SU-DHL-6 (cell line): ENCODE data around the gene TTC38.

ENCODE experiments used
- H2AFZ ChIP-seq: fragments of 200-600 bp; sonication (generic); 2 replicates; pipeline ENCODE4 v1.6.1; 2014; ENCODE audit warnings: low read depth, mild to moderate bottlenecking, moderate library complexity, mixed read lengths, antibody characterized with exemption, low read length; ENCODE audit not compliant: severe bottlenecking
- H3F3A ChIP-seq: fragments of 200-600 bp; shearing (Covaris generic); 2 replicates; pipeline ENCODE4 v1.6.0; 2016; ENCODE audit warnings: antibody characterized with exemption, mild to moderate bottlenecking; ENCODE audit not compliant: insufficient read depth
- H3K27ac ChIP-seq: fragments of 200-600 bp; sonication (generic); 2 replicates; pipeline ENCODE4 v1.5.1; 2016; ENCODE audit warnings: low read depth, mild to moderate bottlenecking, low read length, moderate library complexity, mixed read lengths
- H3K27me3 ChIP-seq: fragments of 200-600 bp; sonication (generic), shearing (Covaris generic); 2 replicates; pipeline ENCODE4 v1.6.0; 2014; ENCODE audit warnings: mild to moderate bottlenecking, low read length
- H3K36me3 ChIP-seq: fragments of 200-600 bp; sonication (generic); 2 replicates; pipeline ENCODE4 v1.6.1; 2014; ENCODE audit warnings: mild to moderate bottlenecking, low read length, mixed read lengths
- H3K4me2 ChIP-seq: fragments of 300-600, 200-600 bp; shearing (Covaris generic), sonication (generic); 2 replicates; pipeline ENCODE4 v1.6.0; 2014; ENCODE audit warnings: low read length, low read depth, mild to moderate bottlenecking; ENCODE audit not compliant: poor library complexity, severe bottlenecking
- H3K4me3 ChIP-seq: fragments of 200-600 bp; sonication (generic); 2 replicates; pipeline ENCODE4 v1.5.1; 2014; ENCODE audit warnings: antibody characterized with exemption, low read length, mild to moderate bottlenecking, mixed read lengths; ENCODE audit not compliant: insufficient read depth, poor library complexity, severe bottlenecking
- H3K79me2 ChIP-seq: fragments of 200-600 bp; sonication (generic); 2 replicates; pipeline ENCODE4 v1.6.1; 2014; ENCODE audit warnings: mild to moderate bottlenecking, low read length, moderate library complexity; ENCODE audit not compliant: insufficient read depth
- H3K9ac ChIP-seq: fragments of 200-600 bp; sonication (generic); 2 replicates; pipeline ENCODE4 v1.7.0; 2014; ENCODE audit warnings: mild to moderate bottlenecking, low read length
- H3K9me2 ChIP-seq: fragments of 200-600 bp; sonication (generic); replicated peaks from 2 replicates; pipeline ENCODE4 v1.6.1; 2014; ENCODE audit warnings: low read length; ENCODE audit not compliant: insufficient read depth
- H3K9me3 ChIP-seq: fragments of 200-600 bp; sonication (generic); 2 replicates; pipeline ENCODE4 v1.6.1; 2014; ENCODE audit warnings: low read length, mixed read lengths; ENCODE audit not compliant: insufficient read depth
- H4K20me1 ChIP-seq: fragments of 200-600 bp; sonication (generic); 2 replicates; pipeline ENCODE4 v1.6.1; 2014; ENCODE audit warnings: low read depth, mild to moderate bottlenecking, antibody characterized with exemption, low read length, moderate library complexity, mixed read lengths
- CTCF ChIP-seq: fragments of 200-600 bp; sonication (generic); IDR thresholded peaks from one replicate; pipeline ENCODE4 v1.5.1; 2017; ENCODE audit warnings: antibody characterized with exemption, mild to moderate bottlenecking, low read length, moderate library complexity; ENCODE audit not compliant: insufficient read depth, poor library complexity, severe bottlenecking
- EZH2phosphoT487 ChIP-seq: fragments of 200-600 bp; sonication (generic), shearing (Covaris generic); conservative IDR thresholded peaks from 2 replicates; pipeline ENCODE4 v1.6.1; 2018; ENCODE audit warnings: mild to moderate bottlenecking, antibody characterized with exemption, low read length, moderate library complexity, mixed read lengths

TTC38 gene

GRCh38 chr22:46233231-46233630, 34.6 kb upstream of the TTC38 start:
- Histone ChIP-seq H3K79me2 (no peaks in the 10 kb centered on the region), H3K27ac (no peak overlapping the region), H3K9me2 (no peaks in the 10 kb centered on the region), H4K20me1 (no peaks in the 10 kb centered on the region), H3K4me2 (no peak overlapping the region), H3F3A (no peaks in the 10 kb centered on the region), H3K9ac (no peak overlapping the region), H3K36me3 (no peaks in the 10 kb centered on the region), H3K27me3 (no peaks in the 10 kb centered on the region), H3K4me3 (no peak overlapping the region), H3K9me3 (no peaks in the 10 kb centered on the region), H2AFZ (no peak overlapping the region)
- TF ChIP-seq EZH2phosphoT487 (no peak), CTCF (no peak)

DNA sequence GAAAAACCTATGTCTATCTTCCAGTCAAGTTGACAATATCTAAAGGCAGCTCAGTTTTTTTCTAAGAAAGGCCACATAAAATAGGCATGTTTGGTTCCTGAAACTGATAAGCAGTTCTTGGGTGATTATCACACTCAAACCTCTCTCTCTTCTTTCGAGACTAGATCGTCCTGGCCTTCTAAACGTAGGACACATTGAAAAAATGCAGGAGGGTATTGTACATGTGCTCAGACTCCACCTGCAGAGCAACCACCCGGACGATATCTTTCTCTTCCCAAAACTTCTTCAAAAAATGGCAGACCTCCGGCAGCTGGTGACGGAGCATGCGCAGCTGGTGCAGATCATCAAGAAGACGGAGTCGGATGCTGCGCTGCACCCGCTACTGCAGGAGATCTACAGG, 32.8 kb upstream of the TTC38 start:
- no peak overlapping the region for H2AFZ ChIP-seq
- no peak overlapping the region for H3K4me2 ChIP-seq
- H3K27me3 ChIP-seq = no peaks in the 10 kb centered on the region
- no peaks in the 10 kb centered on the region for H3K9me3 ChIP-seq
- H3K79me2 ChIP-seq = no peaks in the 10 kb centered on the region
- no peaks in the 10 kb centered on the region for H3F3A ChIP-seq
- H3K27ac ChIP-seq = no peak overlapping the region
- H3K9ac ChIP-seq = no peak overlapping the region
- H3K9me2 ChIP-seq = no peaks in the 10 kb centered on the region
- no peak for TF ChIP-seq EZH2phosphoT487
- TF ChIP-seq CTCF = no peak
- no peak overlapping the region for H3K4me3 ChIP-seq
- no peaks in the 10 kb centered on the region for H3K36me3 ChIP-seq
- no peaks in the 10 kb centered on the region for H4K20me1 ChIP-seq

DNA sequence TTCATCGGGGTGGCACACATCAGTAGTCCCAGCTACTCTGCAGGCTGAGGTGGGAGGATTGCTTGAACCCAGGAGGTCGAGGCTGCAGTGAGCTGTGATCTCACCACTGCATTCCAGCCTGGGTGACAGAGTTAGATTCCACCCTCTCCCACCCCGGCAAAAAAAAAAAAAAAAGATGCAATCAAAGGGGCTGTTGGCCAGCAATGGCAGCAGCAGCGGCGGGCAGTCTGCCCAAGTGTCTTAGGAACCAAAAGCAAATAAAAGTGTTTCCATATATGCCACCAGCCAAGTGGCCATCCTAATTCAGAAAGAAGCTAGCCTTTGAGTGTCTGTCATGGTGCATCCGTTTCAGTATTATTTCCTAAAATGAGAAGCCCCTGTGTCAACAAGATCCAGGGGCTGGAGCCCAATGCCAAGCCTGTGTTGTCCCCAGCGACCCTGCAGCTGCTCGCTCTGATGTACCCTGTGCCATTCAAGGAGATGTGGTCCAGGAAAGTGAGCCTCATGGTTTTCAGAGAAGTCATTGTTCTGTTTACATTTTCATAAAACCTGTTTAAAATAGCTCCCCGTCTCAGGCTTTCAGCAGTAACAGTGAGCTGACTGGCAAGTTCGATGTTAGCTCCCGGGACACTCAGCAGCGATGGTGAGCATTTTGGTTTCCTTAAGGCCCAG, 30.2 kb upstream of the TTC38 start:
- no peak overlapping the region for H3K9ac ChIP-seq
- no peaks in the 10 kb centered on the region for H3K36me3 ChIP-seq
- no peak overlapping the region for H3K4me2 ChIP-seq
- TF ChIP-seq EZH2phosphoT487 (no peak), CTCF (no peak)
- H3K79me2 ChIP-seq = no peaks in the 10 kb centered on the region
- H3K27ac ChIP-seq = no peak overlapping the region
- H3K4me3 ChIP-seq = no peak overlapping the region
- no peaks in the 10 kb centered on the region for H3K9me3 ChIP-seq
- no peaks in the 10 kb centered on the region for H4K20me1 ChIP-seq
- H3K9me2 ChIP-seq = no peaks in the 10 kb centered on the region
- H3F3A ChIP-seq = no peaks in the 10 kb centered on the region
- no peak overlapping the region for H2AFZ ChIP-seq
- no peaks in the 10 kb centered on the region for H3K27me3 ChIP-seq
